GM10847 (cell line): ENCODE results near the gene ACTR3.

Source experiments
- POLR2A ChIP-seq: IDR thresholded peaks from 2 replicates; pipeline ENCODE4 v1.6.1; 2011; ENCODE audit not compliant: insufficient read length; ENCODE audit errors: extremely low read depth

The ACTR3 gene

GRCh38 chr2:113986762-113987290 lies 96.9 kb downstream of the ACTR3 start:
- TF ChIP-seq POLR2A: no peak

GRCh38 chr2:113992090-113992489 lies 102.2 kb downstream of the ACTR3 start:
- TF ChIP-seq POLR2A: no peak

GRCh38 chr2:113996671-113997594 lies 107.0 kb downstream of the ACTR3 start:
- TF ChIP-seq POLR2A: no peak

- TF ChIP-seq POLR2A: no peak
These were observed 111.3 kb downstream of the ACTR3 start for GRCh38 chr2:114001152-114001551.

GRCh38 chr2:114001937-114002336 lies 112.0 kb downstream of the ACTR3 start:
- no peak for TF ChIP-seq POLR2A

GRCh38 chr2:114005110-114005783 lies 115.4 kb downstream of the ACTR3 start:
- TF ChIP-seq POLR2A: no peak

GRCh38 chr2:114006460-114006859 lies 116.6 kb downstream of the ACTR3 start:
- no peak for TF ChIP-seq POLR2A

- no peak for TF ChIP-seq POLR2A
These were observed 117.5 kb downstream of the ACTR3 start for GRCh38 chr2:114007436-114007835.

- no peak for TF ChIP-seq POLR2A
These were observed 118.8 kb downstream of the ACTR3 start for GRCh38 chr2:114008720-114009119.

GRCh38 chr2:114009205-114009944 lies 119.5 kb downstream of the ACTR3 start:
- TF ChIP-seq POLR2A: no peak

- no peak for TF ChIP-seq POLR2A
These were observed 120.1 kb downstream of the ACTR3 start for GRCh38 chr2:114010001-114010400.

- no peak for TF ChIP-seq POLR2A
These were observed 121.8 kb downstream of the ACTR3 start for GRCh38 chr2:114011713-114012112.
